NCI-H526 (cell line): Measurements from ENCODE around the gene IFITM5.
"Not testable (repeated sequence)": the region's sequence is repeated elsewhere in the genome, so short reads cannot be mapped to it uniquely, and the experiment has no call there.

ENCODE experiments used
- DNase-seq, 2 experiments: peaks; one replicate each; lab custom pipeline; 2025; lab: John Stamatoyannopoulos, UW

The IFITM5 gene

GRCh38 chr11:299081-299891, at the start of gene IFITM5:
TSS of gene IFITM5 (minus strand) at chr11:299526. CDS start at chr11:299490, 36 bp downstream.
- DNase-seq = no peak

- no peak for DNase-seq
Measured at GRCh38 chr11:346529-346928, 47.2 kb upstream of the IFITM5 start.

GRCh38 chr11:344836-345578, 45.7 kb upstream of the IFITM5 start:
- no peak for DNase-seq

DNA sequence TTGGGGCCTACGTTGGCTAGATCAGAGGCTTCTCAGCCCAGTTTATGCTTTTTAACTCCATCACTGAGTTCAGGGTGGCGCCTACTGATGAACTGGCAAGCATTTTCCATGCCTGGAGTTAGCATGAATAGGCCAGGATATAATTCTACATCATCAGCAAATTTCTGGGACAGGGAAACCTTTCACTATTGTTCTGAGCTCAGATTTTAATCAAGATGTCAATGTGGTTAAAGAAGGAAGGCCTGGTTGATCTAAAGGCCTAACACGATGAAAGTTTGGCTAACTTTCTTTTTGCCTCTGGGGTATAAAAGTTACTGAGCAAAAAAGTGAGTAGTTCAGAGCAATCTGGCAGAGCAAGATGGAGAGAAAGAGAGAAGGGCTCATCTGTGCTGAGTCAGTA, 43.0 kb upstream of the IFITM5 start:
- DNase-seq = no peak

DNA sequence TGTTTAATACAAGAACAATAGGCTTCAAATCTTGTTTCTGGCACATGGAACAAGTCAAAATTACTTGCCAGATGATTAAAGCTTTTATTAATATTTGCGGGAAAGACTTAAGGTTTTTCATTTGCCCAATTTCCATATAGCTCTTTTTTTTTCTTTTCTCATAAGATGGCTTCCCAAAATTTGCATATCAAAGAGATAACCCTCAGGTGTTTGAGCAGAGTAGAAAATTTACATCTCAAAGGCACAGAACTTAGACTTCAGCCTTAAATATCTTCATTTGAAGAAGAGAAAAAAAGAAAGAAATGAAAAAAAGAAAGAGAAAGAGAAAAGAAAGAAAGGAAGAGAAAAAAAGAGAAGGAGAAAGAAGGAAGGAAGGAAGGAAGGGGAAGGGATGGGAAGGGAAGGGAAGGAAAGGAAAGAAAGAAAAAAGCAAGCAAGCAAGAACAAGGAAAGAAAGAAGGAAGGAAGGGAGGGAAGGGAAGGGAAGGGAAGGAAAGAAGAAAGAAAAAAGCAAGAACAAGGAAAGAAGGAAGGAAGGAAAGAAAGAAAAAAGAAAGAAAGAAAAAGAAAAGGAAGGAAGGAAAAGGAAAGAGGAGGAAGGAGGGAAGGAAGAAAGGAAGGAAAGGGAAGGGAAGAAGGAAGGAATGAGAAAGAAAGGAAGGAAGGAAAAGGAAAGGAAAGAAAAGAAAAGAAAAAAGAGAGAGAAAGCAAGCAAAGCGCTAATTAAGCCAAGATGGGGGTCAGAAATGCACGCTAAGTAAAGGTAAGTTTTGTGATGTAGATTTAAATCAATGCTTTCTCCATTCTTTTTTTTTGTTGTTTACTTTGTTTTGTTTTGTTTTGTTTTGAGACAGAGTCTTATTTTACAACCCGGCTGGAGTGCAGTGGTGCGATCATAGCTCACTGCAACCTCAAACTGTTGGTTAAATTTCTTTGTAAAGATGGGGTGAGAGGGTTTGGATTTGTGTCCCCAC, 41.5 kb upstream of the IFITM5 start:
- peak; percentile 39 to 62 for DNase-seq

DNA sequence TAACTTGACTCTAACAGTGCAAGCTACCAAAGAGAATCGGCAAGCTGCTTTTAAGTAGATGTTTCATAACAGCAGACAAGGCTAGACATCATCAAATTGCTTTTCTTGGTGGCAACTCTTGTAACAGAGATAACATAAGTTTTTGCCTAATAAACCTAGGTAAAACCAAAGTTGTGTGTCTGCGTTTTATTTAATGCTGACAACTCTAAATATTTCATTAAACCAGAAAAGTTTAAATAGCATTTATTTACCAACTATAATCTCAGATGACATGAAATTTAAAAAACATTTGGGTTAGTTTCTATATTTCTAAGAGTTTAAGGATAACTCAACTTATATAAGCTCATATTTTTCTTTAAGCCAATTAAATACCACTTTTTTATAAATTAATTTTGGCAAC, 40.6 kb upstream of the IFITM5 start:
- no peak for DNase-seq

GRCh38 chr11:337711-338110, 38.4 kb upstream of the IFITM5 start:
- DNase-seq = no peak

DNA sequence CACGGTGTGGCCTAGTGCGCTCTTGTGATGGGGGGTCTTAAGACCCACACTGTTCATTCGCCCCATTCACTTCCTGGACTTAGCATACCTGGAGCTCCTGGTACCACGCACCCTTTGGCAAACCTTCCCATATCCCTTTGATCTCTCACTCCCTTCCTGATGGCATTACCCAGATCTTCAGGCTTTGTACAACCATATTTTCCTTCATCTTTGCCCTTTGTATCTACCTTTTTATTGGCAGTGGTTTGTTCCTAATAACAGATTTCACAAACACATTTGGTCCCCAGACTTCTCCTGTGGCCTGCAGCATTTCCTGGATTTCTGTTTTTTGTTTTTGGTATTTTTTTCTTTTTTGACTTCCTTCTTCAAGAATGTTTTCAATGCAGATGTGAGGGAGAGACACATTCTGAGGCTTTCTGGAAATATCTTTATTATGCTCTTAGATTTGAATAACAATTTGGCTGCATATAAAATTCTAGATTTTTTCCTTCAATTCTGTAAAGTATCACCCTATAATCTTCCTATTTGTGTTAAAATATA, 37.4 kb upstream of the IFITM5 start:
- DNase-seq = no peak

GRCh38 chr11:335779-336658, 36.7 kb upstream of the IFITM5 start:
- no peak for DNase-seq

GRCh38 chr11:334264-334994, 35.1 kb upstream of the IFITM5 start:
- DNase-seq = peak; percentile 58 to 72

- not testable (repeated sequence) for DNase-seq
Measured at GRCh38 chr11:333616-334263, 34.4 kb upstream of the IFITM5 start.

DNA sequence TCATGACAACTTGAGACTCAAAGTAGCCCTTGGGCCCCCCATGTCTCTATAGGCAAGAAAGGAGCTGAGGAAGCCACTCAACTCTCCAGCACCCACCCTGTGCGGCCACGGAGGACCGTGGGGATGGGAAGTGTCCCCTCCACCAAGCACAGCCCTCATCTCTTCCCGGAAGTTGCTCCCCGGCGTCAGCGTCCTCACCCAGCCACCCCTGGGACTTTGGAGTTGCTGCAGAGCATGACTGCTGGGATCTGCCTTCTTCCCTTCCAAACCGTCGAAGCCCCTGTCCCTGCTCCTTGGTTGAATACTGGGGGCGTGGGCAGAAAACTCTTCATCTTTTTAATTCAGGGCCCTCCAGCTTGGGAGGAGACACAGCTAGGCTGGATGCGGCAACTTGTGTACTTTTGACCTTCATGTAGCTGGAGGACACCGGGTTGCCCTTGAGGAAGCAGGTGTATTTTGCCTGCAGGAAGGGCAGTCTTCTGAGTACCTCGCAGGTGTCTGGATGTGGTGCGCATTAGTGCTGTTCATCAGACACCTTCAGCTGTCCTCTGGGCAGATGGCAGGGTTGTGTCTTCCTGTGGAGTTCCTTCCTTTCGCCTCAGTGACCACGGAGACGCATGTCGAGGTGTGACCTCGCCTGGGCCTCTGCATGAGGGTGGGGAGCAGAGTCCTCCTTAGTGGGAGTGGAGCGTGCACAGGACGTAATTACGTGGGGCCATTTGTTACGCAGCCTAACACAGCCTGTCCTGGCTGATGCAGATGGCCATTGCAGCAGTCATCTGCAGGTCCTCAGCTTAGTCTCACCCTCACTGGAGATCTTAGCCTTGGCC, 33.5 kb upstream of the IFITM5 start:
- no peak for DNase-seq

GRCh38 chr11:331358-332060, 32.2 kb upstream of the IFITM5 start:
- no peak for DNase-seq

DNA sequence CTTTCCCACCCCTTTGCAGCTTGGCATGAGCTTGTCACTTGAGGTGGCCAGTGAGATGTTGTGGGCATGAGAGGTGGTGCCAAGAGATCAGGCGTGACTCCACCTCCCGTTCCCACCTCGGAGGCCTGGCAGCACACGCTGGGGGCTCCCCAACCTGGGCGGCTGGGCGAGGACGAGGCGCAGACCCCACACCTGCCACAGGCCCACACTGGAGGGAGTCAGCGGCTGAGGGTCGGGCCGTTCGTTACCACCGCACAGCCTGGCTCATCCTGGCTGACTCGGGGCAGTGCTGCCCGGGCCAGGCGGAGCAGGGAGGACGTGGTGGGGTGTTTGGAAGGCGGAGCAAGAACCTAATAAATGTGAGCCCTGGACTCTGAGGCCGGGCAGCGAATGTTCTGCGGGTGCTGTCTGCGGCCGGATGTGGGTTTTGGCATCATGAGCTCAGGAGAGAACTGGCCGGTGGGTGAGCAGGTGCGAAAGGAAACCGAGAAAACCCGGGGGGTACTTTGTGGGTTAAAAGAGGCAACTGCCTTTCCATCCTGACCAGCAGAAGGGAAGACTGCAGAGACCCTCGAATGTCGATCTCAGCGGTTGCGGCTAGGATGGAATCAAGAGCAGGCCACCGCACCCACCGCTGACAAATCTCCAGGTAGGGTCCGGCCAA, 31.5 kb upstream of the IFITM5 start:
- no peak for DNase-seq

DNA sequence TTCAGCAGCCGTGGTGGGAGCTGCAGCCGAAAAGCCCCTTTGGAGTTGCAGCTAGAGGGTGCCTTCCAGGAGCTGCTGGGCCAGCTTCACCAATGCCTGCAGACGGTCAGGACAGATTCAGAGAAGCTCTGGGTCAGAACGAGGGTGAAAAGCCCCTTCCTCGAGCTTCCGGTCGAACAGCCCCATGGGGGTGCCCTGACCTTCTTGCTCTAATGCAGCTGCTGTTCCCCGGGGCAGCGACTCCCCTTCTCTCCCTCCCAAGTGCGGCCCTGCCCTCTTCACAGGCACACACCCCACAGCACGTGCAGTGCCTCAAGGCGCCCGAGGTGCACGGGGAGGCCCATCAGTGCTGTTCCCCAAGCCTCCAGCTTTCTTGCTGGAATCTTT, 31.0 kb upstream of the IFITM5 start:
- DNase-seq = no peak

GRCh38 chr11:329886-330253, 30.5 kb upstream of the IFITM5 start:
- DNase-seq = no peak

GRCh38 chr11:328516-329100, 29.3 kb upstream of the IFITM5 start:
- DNase-seq = not testable (repeated sequence)
